H9 (cell line): ENCODE measurements around the gene INSC. TPM values are rescaled to one million over a fixed set of nuclear protein-coding genes. Genes with fewer than 3 reads are reported as not detected.

Experiments used
- DNase-seq: peaks from one replicate; pipeline ENCODE4 v3.0.0-alpha.2; 2017
- H2AFZ ChIP-seq: one replicate; pipeline ENCODE4 v1.6.1; 2013; ENCODE audit warnings: mild to moderate bottlenecking, low read length, control low read depth, moderate library complexity
- H2AK5ac ChIP-seq: 2 replicates; pipeline ENCODE4 v1.6.1; 2013; ENCODE audit warnings: low read length, control low read depth, mixed read lengths; ENCODE audit not compliant: insufficient read length
- H2BK120ac ChIP-seq: one replicate; pipeline ENCODE4 v1.6.1; 2013; ENCODE audit warnings: low read depth, mild to moderate bottlenecking, low read length, control low read depth, inconsistent platforms; ENCODE audit not compliant: poor library complexity, severe bottlenecking
- H2BK12ac ChIP-seq: 2 replicates; pipeline ENCODE4 v1.6.1; 2013; ENCODE audit warnings: low read length, control low read depth, mixed read lengths, low read depth; ENCODE audit not compliant: insufficient read length
- H2BK15ac ChIP-seq: 2 replicates; pipeline ENCODE4 v1.6.1; 2013; ENCODE audit warnings: low read depth, low read length, control low read depth
- H2BK20ac ChIP-seq: one replicate; pipeline ENCODE4 v1.6.1; 2013; ENCODE audit warnings: low read depth, mild to moderate bottlenecking, low read length, control low read depth, inconsistent platforms; ENCODE audit not compliant: poor library complexity, severe bottlenecking
- H2BK5ac ChIP-seq: 2 replicates; pipeline ENCODE4 v1.6.1; 2013; ENCODE audit warnings: low read length, control low read depth, mixed read lengths; ENCODE audit not compliant: insufficient read length
- H3K14ac ChIP-seq: 2 replicates; pipeline ENCODE4 v1.6.1; 2013; ENCODE audit warnings: low read length, control low read depth; ENCODE audit not compliant: insufficient read depth
- H3K18ac ChIP-seq: 2 replicates; pipeline ENCODE4 v1.6.1; 2013; ENCODE audit warnings: low read depth, mild to moderate bottlenecking, mixed read lengths, low read length, control low read depth; ENCODE audit not compliant: insufficient read length
- H3K23ac ChIP-seq: 2 replicates; pipeline ENCODE4 v1.6.1; 2013; ENCODE audit warnings: low read length, control low read depth, mixed read lengths, low read depth; ENCODE audit not compliant: insufficient read length
- H3K23me2 ChIP-seq: 2 replicates; pipeline ENCODE4 v1.6.1; 2013; ENCODE audit warnings: low read depth, mild to moderate bottlenecking, mixed read lengths, low read length, control low read depth; ENCODE audit not compliant: insufficient read length, poor library complexity, severe bottlenecking
- H3K27ac ChIP-seq: 2 replicates; pipeline ENCODE4 v1.5.1; 2013; ENCODE audit warnings: low read length, control low read depth, mixed read lengths, low read depth; ENCODE audit not compliant: insufficient read length
- H3K27me3 ChIP-seq: 2 replicates; pipeline ENCODE4 v1.6.1; 2013; ENCODE audit warnings: low read length, control low read depth, inconsistent platforms; ENCODE audit not compliant: insufficient read depth
- H3K4ac ChIP-seq: 2 replicates; pipeline ENCODE4 v1.6.1; 2013; ENCODE audit warnings: low read depth, mild to moderate bottlenecking, control low read depth, inconsistent platforms, low read length, moderate library complexity
- H3K4me1 ChIP-seq: 2 replicates; pipeline ENCODE4 v1.6.1; 2013; ENCODE audit warnings: low read length, control low read depth, inconsistent platforms; ENCODE audit not compliant: insufficient read depth
- H3K4me2 ChIP-seq: 2 replicates; pipeline ENCODE4 v1.6.1; 2013; ENCODE audit warnings: low read length, control low read depth, mixed read lengths; ENCODE audit not compliant: insufficient read length, insufficient read depth
- H3K56ac ChIP-seq: 2 replicates; pipeline ENCODE4 v1.6.1; 2013; ENCODE audit warnings: low read depth, mild to moderate bottlenecking, mixed read lengths, low read length, control low read depth; ENCODE audit not compliant: insufficient read length
- H3K79me1 ChIP-seq: 2 replicates; pipeline ENCODE4 v1.6.1; 2013; ENCODE audit warnings: low read depth, mild to moderate bottlenecking, moderate library complexity, low read length, control low read depth, inconsistent platforms; ENCODE audit not compliant: insufficient read depth, poor library complexity, severe bottlenecking
- H3K79me2 ChIP-seq: 2 replicates; pipeline ENCODE4 v1.6.1; 2013; ENCODE audit warnings: low read length, control low read depth, inconsistent platforms; ENCODE audit not compliant: insufficient read depth
- H3K9ac ChIP-seq: 2 replicates; pipeline ENCODE4 v1.6.1; 2013; ENCODE audit warnings: low read length, control low read depth, mixed read lengths; ENCODE audit not compliant: insufficient read length; ENCODE audit errors: extremely low read depth
- H3K9me3 ChIP-seq: one replicate; pipeline ENCODE4 v1.6.1; 2013; ENCODE audit warnings: low read depth, low read length, inconsistent platforms; ENCODE audit not compliant: control insufficient read depth
- H3T11ph ChIP-seq: one replicate; pipeline ENCODE4 v1.6.1; 2013; ENCODE audit warnings: mild to moderate bottlenecking, low read length, control low read depth, inconsistent platforms
- H4K20me1 ChIP-seq: one replicate; pipeline ENCODE4 v1.6.1; 2013; ENCODE audit not compliant: control insufficient read depth, insufficient read length, insufficient read depth
- H4K5ac ChIP-seq: 2 replicates; pipeline ENCODE4 v1.6.1; 2013; ENCODE audit warnings: low read depth, mild to moderate bottlenecking, mixed read lengths, low read length, control low read depth; ENCODE audit not compliant: insufficient read length
- H4K8ac ChIP-seq: replicated peaks from 2 replicates; pipeline ENCODE4 v1.6.1; 2013; ENCODE audit warnings: low read length, control low read depth, mixed read lengths, low read depth; ENCODE audit not compliant: insufficient read length
- H4K91ac ChIP-seq: 2 replicates; pipeline ENCODE4 v1.6.1; 2013; ENCODE audit warnings: low read depth, mild to moderate bottlenecking, moderate library complexity, mixed read lengths, low read length, control low read depth; ENCODE audit not compliant: insufficient read length
- H3K27ac Mint-ChIP-seq, 3 experiments: 2 replicates in 2 of 3; 3 replicates in 1 of 3; pipeline ENCODE4 v1.8.0; 2020 to 2021; ENCODE audit warnings: mixed read lengths in 3 of 3, mild to moderate bottlenecking in 1 of 3, moderate library complexity in 1 of 3
- H3K27me3 Mint-ChIP-seq: 2 replicates; pipeline ENCODE4 v1.8.0; 2021; ENCODE audit warnings: low read depth, mild to moderate bottlenecking, moderate library complexity, mixed read lengths
- H3K36me3 Mint-ChIP-seq, 3 experiments: 2 replicates in 2 of 3; 3 replicates in 1 of 3; pipeline ENCODE4 v1.8.0; 2020 to 2021; ENCODE audit warnings: low read depth in 3 of 3, mixed read lengths in 3 of 3; ENCODE audit not compliant: insufficient read depth in 1 of 3
- H3K4me1 Mint-ChIP-seq, 2 experiments: 2 replicates each; pipeline ENCODE4 v1.8.0; 2020; ENCODE audit warnings: mixed read lengths in 2 of 2
- H3K4me3 Mint-ChIP-seq, 2 experiments: 2 replicates in 1 of 2; 3 replicates in 1 of 2; pipeline ENCODE4 v1.8.0; 2020 to 2021; ENCODE audit warnings: mild to moderate bottlenecking in 2 of 2, mixed read lengths in 2 of 2, moderate library complexity in 1 of 2
- H3K9me3 Mint-ChIP-seq, 2 experiments: 2 replicates in 1 of 2; 3 replicates in 1 of 2; pipeline ENCODE4 v1.8.0; 2020; ENCODE audit warnings: mild to moderate bottlenecking in 2 of 2, mixed read lengths in 2 of 2, moderate library complexity in 1 of 2
- WGBS: extraction: QIAGEN DNeasy Blood & Tissue Kit; methylation state at CpG from one replicate; pipeline ENCODE4 v1.1.7; 2013; ENCODE audit warnings: missing lambda C conversion rate, low lambda C conversion rate, mixed read lengths; ENCODE audit not compliant: insufficient read length; ENCODE audit errors: extremely low coverage; 5-methylcytosine and 5-hydroxymethylcytosine counted together
- total RNA-seq: library from RNA; stranded (reverse); gene quantifications from 2 replicates; pipeline ENCODE4 v1.2.1, GENCODE V29; 2021
- TF ChIP-seq, protein P1 (sequence below): fragments of 200-600 bp; sonication (generic); conservative IDR thresholded peaks from 3 replicates; pipeline ENCODE4 v1.8.0; 2021; ENCODE audit warnings: antibody characterized with exemption, mild to moderate bottlenecking

INSC gene
- total RNA-seq, 1 experiment from 2014 or later, result not detected

DNA sequence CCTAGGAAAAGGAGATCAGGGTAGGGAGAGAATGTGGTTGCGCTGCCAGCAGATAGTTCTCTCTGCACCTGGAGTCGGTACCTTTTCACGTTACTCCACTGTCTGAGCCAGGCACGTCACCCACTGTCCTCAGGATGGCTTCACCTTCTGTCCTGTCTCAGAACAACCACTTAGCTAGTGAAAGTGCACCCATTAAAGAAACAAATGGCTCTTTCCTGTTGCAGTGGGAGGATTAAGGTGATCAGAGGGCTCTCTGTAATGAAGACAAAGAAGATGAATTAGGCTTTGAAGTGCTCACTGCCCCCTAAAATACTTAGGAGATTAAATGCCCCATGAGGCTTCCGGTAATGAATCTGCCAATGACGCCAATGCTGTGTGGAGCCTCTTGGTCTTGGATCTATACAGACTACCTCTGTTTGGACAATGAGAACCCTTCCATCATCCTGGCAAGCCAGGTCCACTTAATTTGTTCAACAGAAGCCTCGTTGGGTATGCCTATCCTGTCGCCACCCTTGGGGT, 113.7 kb downstream of the INSC start:
- Histone ChIP-seq H2BK120ac (no peak overlapping the region), H3K27ac (no peak overlapping the region), H3K4ac (no peak overlapping the region), H3K14ac (no peak overlapping the region), H4K8ac (no peak overlapping the region), H3K79me1 (no peaks in the 10 kb centered on the region), H3K79me2 (no peaks in the 10 kb centered on the region; the same call in 1 of the 2 replicates), H2BK5ac (no peak overlapping the region), H2AFZ (no peak overlapping the region), H3T11ph (no peak overlapping the region), H4K20me1 (no peaks in the 10 kb centered on the region), H2BK20ac (no peak overlapping the region), H4K91ac (no peak overlapping the region), H2BK15ac (no peak overlapping the region), H3K23ac (no peak overlapping the region), H2AK5ac (no peak overlapping the region), H3K4me1 (no peaks in the 10 kb centered on the region; the same call in 1 of the 2 replicates), H3K27me3 (no peaks in the 10 kb centered on the region), H3K56ac (no peak overlapping the region), H3K23me2 (no peaks in the 10 kb centered on the region), H3K4me2 (no peak overlapping the region), H2BK12ac (no peak overlapping the region), H4K5ac (no peak overlapping the region), H3K9me3 (no peaks in the 10 kb centered on the region), H3K18ac (no peak overlapping the region), H3K9ac (no peak overlapping the region)
- no peak for DNase-seq
- no peaks in the 10 kb centered on the region for H3K9me3 Mint-ChIP-seq
- TF ChIP-seq, protein P1, sequence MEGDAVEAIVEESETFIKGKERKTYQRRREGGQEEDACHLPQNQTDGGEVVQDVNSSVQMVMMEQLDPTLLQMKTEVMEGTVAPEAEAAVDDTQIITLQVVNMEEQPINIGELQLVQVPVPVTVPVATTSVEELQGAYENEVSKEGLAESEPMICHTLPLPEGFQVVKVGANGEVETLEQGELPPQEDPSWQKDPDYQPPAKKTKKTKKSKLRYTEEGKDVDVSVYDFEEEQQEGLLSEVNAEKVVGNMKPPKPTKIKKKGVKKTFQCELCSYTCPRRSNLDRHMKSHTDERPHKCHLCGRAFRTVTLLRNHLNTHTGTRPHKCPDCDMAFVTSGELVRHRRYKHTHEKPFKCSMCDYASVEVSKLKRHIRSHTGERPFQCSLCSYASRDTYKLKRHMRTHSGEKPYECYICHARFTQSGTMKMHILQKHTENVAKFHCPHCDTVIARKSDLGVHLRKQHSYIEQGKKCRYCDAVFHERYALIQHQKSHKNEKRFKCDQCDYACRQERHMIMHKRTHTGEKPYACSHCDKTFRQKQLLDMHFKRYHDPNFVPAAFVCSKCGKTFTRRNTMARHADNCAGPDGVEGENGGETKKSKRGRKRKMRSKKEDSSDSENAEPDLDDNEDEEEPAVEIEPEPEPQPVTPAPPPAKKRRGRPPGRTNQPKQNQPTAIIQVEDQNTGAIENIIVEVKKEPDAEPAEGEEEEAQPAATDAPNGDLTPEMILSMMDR, result no peak
- no peak overlapping the region for H3K4me3 Mint-ChIP-seq
- H3K27me3 Mint-ChIP-seq, result peaks cover 2% of the 10 kb centered on the region; the same call in 1 of the 2 replicates
- no CpG with 5 or more reads among the region's 8 CpGs for WGBS
- peaks cover 0 to 8% of the 10 kb centered on the region in 2 experiments; a peak in 3 of 4 replicates for H3K4me1 Mint-ChIP-seq
- no peaks in the 10 kb centered on the region; a peak in 1 of 7 replicates for H3K36me3 Mint-ChIP-seq
- H3K27ac Mint-ChIP-seq, result no peak overlapping the region
